ENCODE results near the gene ZBTB46. TPM values are rescaled to one million over a fixed set of nuclear protein-coding genes. Genes with fewer than 3 reads are reported as not detected.

The ZBTB46 gene
- total RNA-seq, 2 donors from 2014 or later: 2.1 to 3.2 TPM

DNA sequence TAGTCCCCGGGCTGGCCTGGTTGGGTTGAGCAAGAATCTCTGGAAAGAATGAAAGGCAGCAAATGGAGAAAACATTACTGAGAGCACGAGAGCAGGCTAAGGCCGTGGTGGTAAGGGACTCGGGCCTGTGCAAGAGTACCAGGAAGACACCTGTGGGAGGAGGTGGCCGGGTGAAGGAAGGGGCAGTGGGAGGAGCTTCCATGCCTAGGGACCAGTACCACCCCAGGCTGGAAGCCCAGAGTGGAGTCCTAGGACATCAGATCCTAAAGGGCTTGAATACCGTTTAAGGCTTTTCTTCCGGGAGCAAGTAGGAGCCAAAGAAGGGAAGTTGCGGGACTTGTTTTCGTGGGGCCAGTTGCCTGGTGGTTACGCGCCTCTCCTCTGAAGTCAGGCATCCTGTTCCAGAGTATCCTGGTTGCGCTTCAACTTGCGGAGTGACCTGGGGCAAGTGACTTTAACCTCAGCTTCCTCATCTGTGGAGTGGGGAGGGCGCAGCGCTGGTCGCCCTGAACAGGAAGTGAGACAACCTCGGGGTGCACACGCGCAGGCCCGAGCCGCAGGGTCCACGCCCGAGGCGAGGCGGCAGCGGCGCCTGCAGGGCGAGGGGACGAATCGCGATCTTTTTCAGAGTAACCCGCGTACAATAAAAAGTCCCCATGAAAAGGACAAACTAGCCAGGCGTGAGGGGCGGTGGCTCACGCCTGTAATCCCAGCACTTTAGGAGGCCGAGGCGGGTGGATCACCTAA, 32.9 kb upstream of the ZBTB46 start:
- Histone ChIP-seq H3K4me1 (peaks cover 11% of the 10 kb centered on the region), H3K27ac (peak overlapping the region; percentile 97)
- TF ChIP-seq CTCF (IDR thresholded peaks at IDR 0.05): peak; percentile 51

DNA sequence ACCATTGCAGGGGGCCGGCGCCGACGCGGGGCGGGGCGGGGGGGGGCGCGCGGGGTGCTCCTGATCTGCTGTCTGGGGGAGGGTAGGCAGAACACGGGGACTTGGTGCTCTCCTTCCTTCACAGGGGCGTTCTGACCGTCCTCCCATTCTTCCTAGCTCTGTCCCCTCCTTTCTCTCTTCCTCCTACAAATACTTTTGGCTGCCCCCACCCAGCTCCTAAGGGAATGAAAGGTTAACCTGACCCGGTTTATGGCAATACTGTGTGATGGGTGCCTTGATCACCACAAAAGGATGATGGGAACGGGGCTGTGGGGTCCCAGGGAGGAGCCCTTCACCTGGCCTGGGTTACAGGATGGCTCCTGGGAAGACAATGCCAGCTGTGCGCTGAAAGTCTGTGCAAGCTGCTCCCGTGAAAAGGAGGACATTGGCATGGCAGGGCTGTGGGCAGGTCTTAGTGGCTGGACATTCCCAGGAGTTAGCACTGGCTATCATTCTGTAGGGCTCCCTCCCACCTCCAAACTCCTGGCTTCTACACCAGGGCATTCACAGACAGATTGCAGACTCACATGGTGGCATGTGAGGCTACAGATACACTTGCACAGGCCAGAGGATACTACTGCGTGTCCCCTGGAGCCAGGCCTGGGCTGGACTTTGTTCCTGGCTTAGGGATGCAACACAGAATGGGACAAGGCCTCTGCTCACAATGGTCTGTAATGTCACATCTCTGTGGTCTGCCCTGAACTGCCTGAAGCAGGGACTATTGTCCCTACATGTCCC, 32.1 kb upstream of the ZBTB46 start:
- Histone ChIP-seq H3K27ac (peak overlapping the region; percentile 97), H3K9ac (ENCODE audit: low read depth in 2 of 2, low read length in 2 of 2) (peak overlapping the region; percentile 52 to 90), H3K27me3 (no peaks in the 10 kb centered on the region), H3K4me1 (peaks cover 11% of the 10 kb centered on the region), H3K36me3 (no peaks in the 10 kb centered on the region), H3K4me3 (peak overlapping the region; percentile 94), H3K9me3 (no peaks in the 10 kb centered on the region)
- DNase-seq: no peak
- intact Hi-C loops (cut with DNase I): loop anchor here (5.0 to 10.0 kb wide), 2 partner anchors 76 to 318 kb away; partner anchors contain the start of gene SRMS
- TF ChIP-seq CTCF (IDR thresholded peaks at IDR 0.05): no peak

More for the DNA sequence above, 32.9 kb upstream of the ZBTB46 start:
- intact Hi-C loops (cut with DNase I): loop anchor here (5.0 to 10.0 kb wide), 2 partner anchors 77 to 319 kb away; partner anchors contain the start of gene SRMS
- Histone ChIP-seq H3K36me3 (peaks cover 3% of the 10 kb centered on the region), H3K4me3 (peak overlapping the region; percentile 94), H3K9ac (ENCODE audit: low read depth in 2 of 2, low read length in 2 of 2) (peak overlapping the region; percentile 68 to 90), H3K27me3 (no peaks in the 10 kb centered on the region), H3K9me3 (no peaks in the 10 kb centered on the region)
- DNase-seq: peak; percentile 87

- no peak for TF ChIP-seq CTCF (IDR thresholded peaks at IDR 0.05)
- H3K27ac ChIP-seq: no peak overlapping the region
- no peak for DNase-seq
- intact Hi-C loops (cut with DNase I): loop anchor here (5.0 to 10.0 kb wide), 2 partner anchors 75 to 317 kb away; partner anchors contain the start of gene SRMS
- H3K4me3 ChIP-seq: no peak overlapping the region
- peaks cover 11% of the 10 kb centered on the region for H3K4me1 ChIP-seq
- no peaks in the 10 kb centered on the region for H3K9me3 ChIP-seq
- no peaks in the 10 kb centered on the region for H3K36me3 ChIP-seq
- H3K9ac ChIP-seq (ENCODE audit: low read depth in 2 of 2, low read length in 2 of 2): no peak overlapping the region
- H3K27me3 ChIP-seq: no peaks in the 10 kb centered on the region
Measured at GRCh38 chr20:63861981-63862901, 31.2 kb upstream of the ZBTB46 start.

DNA sequence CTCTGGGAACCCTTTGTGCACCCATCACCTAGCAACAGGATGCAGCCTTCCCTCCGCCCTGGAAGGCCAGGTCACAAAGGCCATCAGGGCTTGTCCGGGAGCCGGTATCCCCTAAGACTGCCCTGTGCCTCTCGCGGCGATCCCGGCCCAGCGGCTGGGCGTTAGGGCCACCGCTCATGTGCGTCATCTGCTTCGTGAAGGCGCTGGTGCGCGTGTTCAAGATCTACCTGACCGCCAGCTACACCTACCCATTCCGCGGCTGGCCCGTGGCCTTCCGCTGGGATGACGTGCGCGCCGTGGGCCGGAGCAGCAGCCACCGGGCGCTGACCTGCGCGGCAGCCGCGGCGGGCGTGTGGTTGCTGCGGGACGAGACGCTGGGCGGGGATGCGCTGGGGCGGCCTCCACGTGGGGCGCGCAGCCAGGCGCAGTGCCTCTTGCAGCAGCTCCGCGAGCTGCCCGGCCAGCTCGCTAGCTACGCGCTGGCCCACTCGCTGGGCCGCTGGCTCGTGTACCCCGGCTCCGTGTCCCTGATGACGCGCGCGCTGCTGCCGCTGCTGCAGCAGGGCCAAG, 30.4 kb upstream of the ZBTB46 start, which contains the start of gene ABHD16B:
Gene ABHD16B (plus strand): TSS at position 134 of the 570 bp plus-strand sequence. CDS start 43 bp downstream, at position 177.
- Histone ChIP-seq H3K4me1 (peaks cover 11% of the 10 kb centered on the region), H3K27ac (no peak within 1 kb of the TSS), H3K9me3 (no peaks in the 10 kb centered on the region), H3K9ac (ENCODE audit: low read depth in 2 of 2, low read length in 2 of 2) (no peak within 1 kb of the TSS), H3K36me3 (no peaks in the 10 kb centered on the region), H3K4me3 (no peak within 1 kb of the TSS), H3K27me3 (peaks cover under 1% of the 10 kb centered on the region)
- no peak for DNase-seq
- intact Hi-C loops (cut with DNase I): loop anchor here (5.0 to 10.0 kb wide), 2 partner anchors 74 to 317 kb away; partner anchors contain the start of gene SRMS
- no peak for TF ChIP-seq CTCF (IDR thresholded peaks at IDR 0.05)

Data from colonic mucosa (tissue), 4 donors.